NCI-H1930 (cell line): ENCODE data around the gene RBPJ.
A peak's percentile ranks its signal among the peaks of the same experiment; 100 is the strongest.

Source experiments
- DNase-seq, 2 experiments: peaks; one replicate each; lab custom pipeline; 2025; lab: John Stamatoyannopoulos, UW

Gene RBPJ

DNA sequence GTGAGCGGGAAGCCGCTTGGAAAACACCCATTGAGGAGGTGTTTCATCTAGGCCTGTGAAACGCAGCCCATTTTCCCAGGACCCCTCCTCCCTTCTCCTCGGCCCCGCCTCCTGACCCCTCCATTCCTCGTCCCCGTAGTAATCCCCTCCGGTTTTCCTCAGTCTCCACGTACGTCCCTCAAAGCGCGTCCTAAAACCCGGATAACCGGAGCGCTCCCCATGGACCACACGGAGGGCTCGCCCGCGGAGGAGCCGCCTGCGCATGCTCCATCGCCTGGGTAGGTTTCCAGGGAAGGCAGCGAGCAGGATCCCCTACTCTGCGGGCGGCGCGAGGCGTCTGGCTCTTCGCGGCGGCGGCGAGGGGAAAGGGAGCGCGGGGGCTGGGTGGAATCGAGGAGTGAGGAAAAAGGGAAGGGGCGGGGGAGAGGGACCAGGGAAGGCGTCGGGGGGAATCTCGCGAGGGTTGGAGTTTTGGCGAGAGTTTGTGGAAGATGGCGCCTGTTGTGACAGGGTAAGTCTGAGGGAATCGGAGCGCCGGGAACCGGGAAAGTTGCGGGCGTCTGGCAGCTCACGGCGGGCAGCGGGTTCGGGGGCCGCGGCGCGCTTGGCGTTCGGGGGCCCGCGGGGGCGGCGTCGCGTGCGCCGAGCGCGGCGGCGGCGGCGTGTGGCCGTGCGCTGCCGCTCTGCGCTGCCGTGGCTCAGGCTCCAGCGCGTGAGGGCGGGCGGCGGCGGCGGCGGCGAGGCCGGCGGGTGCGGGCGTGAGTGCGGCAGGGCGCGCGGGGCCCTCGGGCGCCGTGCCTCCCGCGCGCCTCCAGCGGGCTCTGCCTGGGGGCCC lies at the start of gene RBPJ:
Gene RBPJ, plus strand, starts transcription at position 477 of the 835 bp plus-strand sequence. Its CDS starts 15 bp downstream, at position 492.
- peak; percentile 96 for DNase-seq

DNA sequence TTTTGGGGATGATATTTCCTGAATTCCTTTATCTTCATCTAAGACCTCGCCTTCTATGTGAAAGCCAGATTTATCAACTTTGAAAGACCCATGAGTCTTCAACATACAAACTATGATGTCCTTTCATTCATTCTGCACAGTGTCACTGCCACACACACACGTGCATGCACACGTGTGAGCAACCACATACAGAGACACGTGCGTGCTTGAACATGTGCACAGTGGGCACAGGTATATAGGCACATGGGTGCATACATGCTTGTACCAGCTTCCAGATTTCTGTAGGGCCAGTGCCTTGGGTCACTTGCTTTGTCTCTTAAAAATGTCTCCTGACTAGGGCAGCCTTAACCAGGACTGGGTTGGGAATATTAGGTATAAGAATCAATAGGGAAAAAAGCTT lies 49.1 kb upstream of the RBPJ start:
- DNase-seq, result no peak

GRCh38 chr4:26272654-26273615 lies 47.9 kb upstream of the RBPJ start:
- DNase-seq, result no peak

GRCh38 chr4:26273616-26273980 lies 47.2 kb upstream of the RBPJ start:
- DNase-seq, result no peak

DNA sequence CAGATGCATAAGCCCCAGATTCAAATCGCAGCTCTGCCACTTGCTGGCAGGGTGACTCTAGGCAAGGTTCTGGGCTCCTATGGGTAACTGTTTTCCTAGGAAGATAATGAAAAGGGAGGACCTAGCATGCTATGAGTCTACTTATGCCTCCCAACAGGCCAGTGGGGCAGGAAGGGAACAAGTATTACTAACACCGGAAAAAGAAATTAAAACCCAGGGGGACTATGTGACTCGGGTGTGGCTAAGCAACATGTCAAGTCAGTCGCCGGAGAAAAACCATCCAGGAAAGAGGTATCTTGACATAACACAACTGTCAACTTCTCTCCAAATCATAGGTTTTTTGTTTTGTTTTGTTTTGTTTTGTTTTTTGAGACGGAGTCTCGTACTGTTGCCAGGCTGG lies 45.5 kb upstream of the RBPJ start:
- DNase-seq, result no peak

- DNase-seq, result no peak
These were observed 41.4 kb upstream of the RBPJ start for GRCh38 chr4:26279446-26279845.

DNA sequence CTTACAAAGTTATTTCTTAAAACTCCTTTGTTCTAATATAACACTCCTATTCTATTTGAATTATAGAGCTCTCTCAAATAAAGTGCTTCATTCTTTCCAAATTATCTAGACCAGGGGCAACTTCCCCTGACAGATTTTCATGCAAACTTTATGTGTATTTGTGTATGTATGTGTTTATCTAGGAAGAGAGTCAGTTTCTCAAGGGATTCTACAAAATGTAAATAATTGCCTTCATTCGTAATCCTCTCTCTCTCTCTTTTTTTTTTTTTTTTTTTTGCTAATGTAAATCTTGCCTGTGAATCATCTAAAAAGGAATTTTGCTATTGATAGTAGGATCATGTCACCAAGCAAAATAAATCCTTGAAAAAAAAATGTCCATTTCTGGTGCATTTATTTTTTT lies 38.9 kb upstream of the RBPJ start:
- no peak for DNase-seq

- no peak for DNase-seq
These were observed 36.3 kb upstream of the RBPJ start for GRCh38 chr4:26284536-26284935.

DNA sequence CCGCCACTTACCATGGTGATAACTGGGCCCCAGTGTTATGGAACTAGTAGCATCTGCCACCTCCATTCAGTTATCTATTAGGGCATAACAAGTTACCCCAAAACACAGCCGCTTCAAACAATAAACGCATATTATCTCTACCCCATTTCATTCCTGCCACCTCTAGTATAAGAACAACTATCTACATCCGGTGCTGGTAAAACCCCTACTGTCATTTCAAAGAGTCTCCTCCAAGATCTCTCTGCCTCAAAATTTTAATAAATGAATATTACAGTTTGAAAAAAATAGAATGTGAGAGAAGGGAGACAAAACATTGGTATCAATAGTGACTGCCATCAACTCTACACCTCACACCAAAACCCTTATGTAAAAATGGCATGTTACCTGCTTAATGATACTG lies 35.5 kb upstream of the RBPJ start:
- DNase-seq, result no peak

GRCh38 chr4:26287756-26288155 lies 33.1 kb upstream of the RBPJ start:
- DNase-seq, result no peak

- no peak for DNase-seq
These were observed 32.4 kb upstream of the RBPJ start for GRCh38 chr4:26288355-26288909.

DNA sequence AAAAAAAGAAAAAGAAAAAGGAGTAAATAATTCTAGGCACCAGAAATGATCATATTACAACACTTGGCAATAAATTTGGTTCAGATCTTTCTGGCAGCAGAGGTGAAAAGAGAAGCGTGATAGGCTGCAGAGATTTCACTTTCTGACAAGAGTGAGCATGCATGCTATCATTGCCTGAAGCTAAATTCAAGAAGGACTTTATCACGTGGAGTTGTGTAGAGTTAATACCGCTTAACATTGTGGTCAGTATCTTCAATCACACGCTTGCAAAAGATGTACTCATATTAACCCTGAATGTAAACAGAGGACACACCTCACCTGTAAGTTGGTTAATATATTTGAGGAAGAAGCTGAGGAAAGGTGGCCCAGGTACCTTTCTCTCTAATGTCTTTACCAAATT lies 31.4 kb upstream of the RBPJ start:
- DNase-seq, result no peak

DNA sequence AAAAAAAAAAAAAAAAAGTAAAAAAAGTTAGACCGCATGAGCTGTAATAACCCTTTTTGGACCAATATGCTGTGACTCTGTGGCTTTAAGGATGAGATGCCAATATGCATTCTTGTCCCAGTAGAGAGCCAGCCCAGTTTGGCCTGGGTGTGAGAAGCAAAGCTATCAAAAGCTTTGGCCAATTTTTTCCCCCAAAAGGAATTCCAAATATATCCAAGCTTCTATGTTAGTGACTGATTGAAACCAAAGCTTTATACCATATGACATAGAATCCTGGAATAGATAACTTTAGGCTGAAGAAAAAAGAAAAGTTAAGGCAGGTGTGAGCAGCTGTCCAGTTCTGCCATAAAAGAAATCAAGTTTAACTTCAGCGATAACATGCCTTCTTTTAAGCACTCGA lies 30.5 kb upstream of the RBPJ start:
- DNase-seq, result no peak

- no peak for DNase-seq
These were observed 25.9 kb upstream of the RBPJ start for GRCh38 chr4:26294904-26295303.

- no peak for DNase-seq
These were observed 24.8 kb upstream of the RBPJ start for GRCh38 chr4:26296021-26296420.

DNA sequence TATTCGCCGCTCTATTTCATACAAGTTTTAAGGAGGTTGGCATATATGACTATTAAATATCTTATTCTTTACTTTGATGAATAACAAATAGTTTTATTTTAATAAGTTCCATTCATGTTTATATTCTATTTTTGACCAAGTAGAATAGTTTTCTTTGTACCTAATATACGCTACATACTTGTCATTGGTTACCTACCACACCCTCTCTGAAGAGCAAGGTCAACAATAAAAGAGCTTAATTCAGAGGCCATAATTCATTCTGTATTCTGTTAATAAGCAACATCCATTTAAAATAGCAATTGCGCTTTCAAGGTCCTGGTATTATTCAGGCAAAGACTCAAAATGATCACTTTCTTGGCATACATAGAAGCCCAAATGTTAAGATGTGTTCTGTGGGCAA lies 24.3 kb upstream of the RBPJ start:
- no peak for DNase-seq

DNA sequence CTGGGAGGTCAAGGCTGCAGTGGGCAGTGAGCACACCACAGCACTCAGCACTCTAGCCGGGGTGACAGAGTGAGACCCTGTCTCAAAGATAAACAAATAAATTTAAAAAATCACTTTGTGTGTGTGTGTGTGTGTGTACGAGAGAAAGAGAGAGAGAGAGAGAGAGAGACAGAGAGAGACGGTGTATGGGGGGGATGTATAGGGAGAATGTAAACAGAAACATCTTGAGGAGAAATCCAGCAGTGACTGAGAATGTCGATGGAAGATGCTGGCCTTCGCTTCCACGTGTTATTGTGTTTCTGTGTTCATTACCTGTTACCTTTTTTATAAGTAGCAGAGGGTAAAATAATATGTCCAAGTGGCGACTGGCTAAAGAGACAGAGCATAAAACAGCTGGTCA lies 23.6 kb upstream of the RBPJ start:
- DNase-seq, result no peak

DNA sequence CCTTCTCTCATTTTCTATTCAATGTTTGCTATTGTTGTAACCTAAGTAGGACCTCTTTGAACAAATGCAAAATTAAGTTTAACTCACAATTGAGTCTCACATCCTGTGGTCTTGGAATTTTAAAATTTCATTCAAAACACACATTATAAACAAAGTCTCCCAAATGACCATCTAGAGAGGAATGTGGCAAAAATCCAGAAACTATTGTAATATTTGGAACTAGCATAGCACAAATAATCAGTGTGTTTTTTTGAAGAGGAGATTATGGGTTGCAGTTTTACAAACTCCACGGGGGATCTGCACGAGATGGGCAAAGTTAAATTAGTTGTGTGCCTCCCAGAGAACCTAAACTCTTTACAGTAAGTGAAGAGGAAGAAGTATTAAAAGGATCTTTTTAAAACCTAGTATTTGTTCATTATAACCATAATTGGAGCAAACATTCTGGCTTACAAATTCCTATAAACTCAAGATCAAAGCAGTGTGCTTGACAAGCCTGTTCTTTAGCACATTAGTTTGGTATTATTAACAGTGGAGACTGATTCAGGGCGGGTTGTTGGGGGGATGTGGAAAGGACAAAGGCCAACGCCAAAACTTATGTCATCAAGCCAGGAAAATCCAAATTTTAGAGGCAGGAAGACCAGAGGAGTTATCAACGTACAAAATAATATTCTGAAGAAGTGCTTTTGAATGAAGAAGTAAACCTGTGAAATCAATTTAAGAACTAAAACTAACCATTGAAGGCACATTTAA lies 22.4 kb upstream of the RBPJ start:
- DNase-seq, result no peak

DNA sequence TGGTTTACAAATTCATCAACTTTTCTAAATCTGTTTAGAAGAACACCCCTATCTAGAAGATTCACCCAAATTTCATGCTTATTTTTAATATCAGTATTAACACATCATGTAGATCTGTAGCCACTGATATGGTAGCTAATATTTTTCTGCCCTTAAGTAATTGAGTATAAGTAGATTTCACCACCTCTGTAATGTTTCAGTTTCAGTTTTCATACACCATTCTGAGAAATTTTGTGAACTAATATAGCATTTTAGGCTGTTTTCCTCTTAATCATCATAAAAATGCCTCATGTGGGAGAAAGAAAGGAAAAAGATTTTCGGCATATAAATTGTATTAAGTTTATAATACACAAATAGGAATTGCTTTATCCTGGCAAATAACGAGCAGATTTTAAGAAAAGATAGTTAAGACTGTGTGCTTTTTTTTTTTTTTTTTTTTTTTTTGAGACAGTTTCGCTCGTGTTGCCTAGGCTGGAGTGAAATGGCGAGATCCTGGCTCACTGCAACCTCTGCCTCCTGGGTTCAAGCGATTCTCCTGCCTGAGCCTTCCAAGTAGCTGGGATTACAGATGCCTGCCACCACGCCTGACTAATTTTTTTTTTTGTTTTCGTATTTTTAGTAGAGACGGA lies 21.4 kb upstream of the RBPJ start:
- DNase-seq, result no peak

GRCh38 chr4:26300314-26301307 lies 20.2 kb upstream of the RBPJ start:
- no peak for DNase-seq
